K562 treated with DMSO at 1 percent for 4 hours (cell line): Measurements from ENCODE around the gene MAP3K12. TPM values are rescaled to one million over a fixed set of nuclear protein-coding genes. Genes with fewer than 3 reads are reported as not detected.

Source experiments
- total RNA-seq: library from RNA; unstranded; fragments of 300-600 nt; gene quantifications from 2 replicates; pipeline ENCODE4 v1.2.3, GENCODE V29; 2022; ENCODE audit not compliant: insufficient read depth

MAP3K12 gene
- 6.0 and 8.7 TPM in 2 replicates for total RNA-seq

GRCh38 chr12:53499266-53500141, at the start of gene MAP3K12:
TSS of gene MAP3K12 (minus strand) at chr12:53499458. CDS start at chr12:53487391, 12,067 bp downstream.

GRCh38 chr12:53506881-53507602, 7.8 kb upstream of the MAP3K12 start, which contains the start of gene NPFF:
TSS of gene NPFF (minus strand) at chr12:53507484. CDS start at chr12:53507474, 10 bp downstream.

GRCh38 chr12:53500776-53501614, 1.7 kb upstream of the MAP3K12 start, which contains the start of gene TARBP2:
TSS of gene TARBP2 (plus strand) at chr12:53501283. CDS start at chr12:53501409, 126 bp downstream.

GRCh38 chr12:53451661-53452158, 47.5 kb downstream of the MAP3K12 start, which contains the start of gene PCBP2:
TSS of gene PCBP2 (plus strand) at chr12:53452102. CDS start at chr12:53454801, 2,699 bp downstream.

GRCh38 chr12:53441040-53441833, 58.0 kb downstream of the MAP3K12 start, which contains the start of gene PRR13:
TSS of gene PRR13 (plus strand) at chr12:53441734. CDS start at chr12:53442715, 981 bp downstream.

Other genes with a start within 250 kb of the MAP3K12 start
- gene ESPL1, start 231.2 kb downstream of the MAP3K12 start, total RNA-seq = 29.5 and 30.5 TPM in 2 replicates
- gene PFDN5, start 203.9 kb downstream of the MAP3K12 start, total RNA-seq = 635 and 661 TPM in 2 replicates
- gene MYG1, start 199.8 kb downstream of the MAP3K12 start, total RNA-seq = 13.3 and 24.0 TPM in 2 replicates
- 64.3 and 78.2 TPM in 2 replicates for gene AAAS, start 177.8 kb downstream of the MAP3K12 start, total RNA-seq
- gene SP7, start 163.1 kb downstream of the MAP3K12 start, total RNA-seq = not detected in 2 replicates
- 19.0 and 23.3 TPM in 2 replicates for gene SP1, start 119.3 kb downstream of the MAP3K12 start, total RNA-seq
- gene AMHR2, start 75.6 kb downstream of the MAP3K12 start, total RNA-seq = 66.0 and 99.4 TPM in 2 replicates
- gene PRR13, start 57.7 kb downstream of the MAP3K12 start, total RNA-seq = 215 and 222 TPM in 2 replicates
- gene PCBP2, start 47.4 kb downstream of the MAP3K12 start, total RNA-seq = 906 and 938 TPM in 2 replicates
- 55.5 and 59.8 TPM in 2 replicates for gene TARBP2, start 1.8 kb upstream of the MAP3K12 start, total RNA-seq
- not detected in 2 replicates for gene NPFF, start 8.0 kb upstream of the MAP3K12 start, total RNA-seq
- gene ATF7, start 126.9 kb upstream of the MAP3K12 start, total RNA-seq = 7.9 and 9.6 TPM in 2 replicates
- 473 and 530 TPM in 2 replicates for gene ATP5MC2, start 176.6 kb upstream of the MAP3K12 start, total RNA-seq
- gene CALCOCO1, start 228.0 kb upstream of the MAP3K12 start, total RNA-seq = 20.7 and 34.5 TPM in 2 replicates